Endothelial cell (in vitro differentiated cells): ENCODE results near the gene KDM2A. TPM values are rescaled to one million over a fixed set of nuclear protein-coding genes. Genes with fewer than 3 reads are reported as not detected.

Experiments
- DNase-seq: peaks from one replicate; pipeline ENCODE4 v3.0.0; 2021; ENCODE audit warnings: low spot score
- H3K27ac Mint-ChIP-seq: one replicate; pipeline ENCODE4 v1.8.0; 2021; ENCODE audit warnings: mixed read lengths, inconsistent platforms; ENCODE audit not compliant: unreplicated experiment
- H3K27me3 Mint-ChIP-seq: one replicate; pipeline ENCODE4 v1.8.0; 2021; ENCODE audit warnings: mild to moderate bottlenecking, moderate library complexity, mixed read lengths, inconsistent platforms; ENCODE audit not compliant: unreplicated experiment
- H3K36me3 Mint-ChIP-seq: one replicate; pipeline ENCODE4 v1.8.0; 2021; ENCODE audit warnings: mild to moderate bottlenecking, low read depth, mixed read lengths, inconsistent platforms; ENCODE audit not compliant: unreplicated experiment
- H3K4me1 Mint-ChIP-seq: one replicate; pipeline ENCODE4 v1.8.0; 2021; ENCODE audit warnings: mild to moderate bottlenecking, mixed read lengths, inconsistent platforms; ENCODE audit not compliant: unreplicated experiment
- H3K4me3 Mint-ChIP-seq: one replicate; pipeline ENCODE4 v1.8.0; 2021; ENCODE audit warnings: mild to moderate bottlenecking, mixed read lengths, inconsistent platforms; ENCODE audit not compliant: unreplicated experiment
- H3K9me3 Mint-ChIP-seq: one replicate; pipeline ENCODE4 v1.8.0; 2021; ENCODE audit warnings: mixed read lengths, inconsistent platforms; ENCODE audit not compliant: unreplicated experiment
- CTCF ChIP-seq: fragments of 200-600 bp; sonication (generic); IDR thresholded peaks from one replicate; pipeline ENCODE4 v1.5.0; 2021; ENCODE audit warnings: antibody characterized with exemption; ENCODE audit not compliant: unreplicated experiment
- total RNA-seq: library from RNA; stranded (reverse); fragmentation: NEBNext Ultra II Directional; extraction: Animal tissue kit (Norgen Biotek cat#: 25700); gene quantifications from one replicate; pipeline ENCODE4 v1.2.1, GENCODE V29; 2021; ENCODE audit not compliant: unreplicated experiment

The KDM2A gene
- total RNA-seq, 1 donor from 2014 or later = 76.9 TPM

- Mint-ChIP-seq H3K27ac (peak overlapping the region; percentile 72), H3K4me1 (peaks cover 62% of the 10 kb centered on the region), H3K4me3 (peak overlapping the region; percentile 98), H3K36me3 (peaks cover 13% of the 10 kb centered on the region), H3K27me3 (peaks cover 24% of the 10 kb centered on the region), H3K9me3 (no peaks in the 10 kb centered on the region)
- TF ChIP-seq CTCF = no peak
- DNase-seq = no peak
Observed at GRCh38 chr11:67267188-67268080, 148.4 kb downstream of the KDM2A start.

GRCh38 chr11:67268081-67268961 is 149.3 kb downstream of the KDM2A start:
- peaks cover 53% of the 10 kb centered on the region for H3K4me1 Mint-ChIP-seq

GRCh38 chr11:67268962-67269268 is 149.9 kb downstream of the KDM2A start:
- H3K27me3 Mint-ChIP-seq = peaks cover 22% of the 10 kb centered on the region
- TF ChIP-seq CTCF = no peak
- H3K9me3 Mint-ChIP-seq = no peaks in the 10 kb centered on the region
- no peak overlapping the region for H3K27ac Mint-ChIP-seq
- peaks cover 13% of the 10 kb centered on the region for H3K36me3 Mint-ChIP-seq
- DNase-seq = no peak
- no peak overlapping the region for H3K4me3 Mint-ChIP-seq
- H3K4me1 Mint-ChIP-seq = peaks cover 52% of the 10 kb centered on the region

More at GRCh38 chr11:67268081-67268961, 149.3 kb downstream of the KDM2A start:
- H3K27me3 Mint-ChIP-seq = peaks cover 22% of the 10 kb centered on the region
- H3K9me3 Mint-ChIP-seq = no peaks in the 10 kb centered on the region
- TF ChIP-seq CTCF = no peak
- H3K27ac Mint-ChIP-seq = peak overlapping the region; percentile 40
- H3K4me3 Mint-ChIP-seq = peak overlapping the region; percentile 89
- H3K36me3 Mint-ChIP-seq = peaks cover 13% of the 10 kb centered on the region
- DNase-seq = no peak

- TF ChIP-seq CTCF = no peak
- H3K27ac Mint-ChIP-seq = peak overlapping the region; percentile 92
- H3K4me1 Mint-ChIP-seq = peaks cover 55% of the 10 kb centered on the region
- no peak for DNase-seq
- H3K36me3 Mint-ChIP-seq = peaks cover 13% of the 10 kb centered on the region
- peaks cover 22% of the 10 kb centered on the region for H3K27me3 Mint-ChIP-seq
- no peaks in the 10 kb centered on the region for H3K9me3 Mint-ChIP-seq
- H3K4me3 Mint-ChIP-seq = peak overlapping the region; percentile 87
Observed at GRCh38 chr11:67269401-67270255, 150.6 kb downstream of the KDM2A start.
